Measurements from ENCODE around the gene SCG2. TPM values are rescaled to one million over a fixed set of nuclear protein-coding genes. Genes with fewer than 3 reads are reported as not detected.

SCG2 gene
- total RNA-seq, 2 donors from 2014 or later, result 0.13 TPM; not detected in 1

DNA sequence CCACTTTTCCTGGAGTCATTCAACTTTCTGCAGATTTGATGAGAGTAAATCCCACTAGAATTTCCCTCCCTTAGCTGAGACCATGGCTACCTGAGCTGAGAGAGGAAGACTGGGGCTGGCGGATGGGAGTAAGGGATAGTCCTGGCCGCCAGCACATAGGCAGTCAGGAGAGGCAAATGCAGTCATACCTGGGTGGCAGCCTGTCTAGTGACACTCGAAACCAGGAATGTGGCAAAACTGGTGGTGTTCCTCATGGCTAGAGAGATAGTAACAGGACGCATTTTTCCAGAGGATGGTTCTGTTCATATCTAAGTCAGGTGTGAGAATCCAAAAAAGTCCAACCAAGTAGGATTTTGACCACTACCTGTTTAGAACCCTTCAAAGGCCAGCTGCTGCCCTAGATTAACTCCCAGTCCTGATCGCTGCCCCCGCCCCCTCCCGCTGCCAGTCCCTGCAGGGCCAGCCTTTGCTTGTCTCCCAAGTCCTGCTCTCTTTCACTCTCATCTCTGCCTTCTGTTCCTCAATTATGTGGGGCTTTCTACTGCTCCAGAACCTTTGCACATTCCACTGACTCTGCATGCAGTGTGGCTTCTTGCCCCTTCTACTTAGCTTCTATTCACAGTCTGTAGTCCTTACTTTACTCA, 17.4 kb upstream of the SCG2 start:
- WGBS, 2 experiments (ENCODE audit: insufficient coverage in 1 of 2, insufficient read length in 1 of 2), result 60 to 81% methylated on average over 6 to 7 of the region's 7 CpGs
- no peaks in the 10 kb centered on the region for H3K36me3 ChIP-seq (ENCODE audit: control insufficient read depth, insufficient read depth, low read length)
- Mint-ChIP-seq H3K27ac (no peak overlapping the region), H3K9me3 (no peaks in the 10 kb centered on the region), H3K4me3 (no peak overlapping the region), H3K27me3 (ENCODE audit: insufficient read depth) (peaks cover 94% of the 10 kb centered on the region), H3K4me1 (peaks cover 27% of the 10 kb centered on the region), H3K36me3 (ENCODE audit: low read depth) (no peaks in the 10 kb centered on the region)
- no peak overlapping the region for H3K27ac ChIP-seq (ENCODE audit: low read depth, low read length)
- H3K9ac ChIP-seq (ENCODE audit: extremely low read depth, low read length, poor library complexity, severe bottlenecking), result no peak overlapping the region
- H3K9me3 ChIP-seq (ENCODE audit: control insufficient read depth, low read length), result no peaks in the 10 kb centered on the region
- no peak for DNase-seq
- TF ChIP-seq, protein P1, sequence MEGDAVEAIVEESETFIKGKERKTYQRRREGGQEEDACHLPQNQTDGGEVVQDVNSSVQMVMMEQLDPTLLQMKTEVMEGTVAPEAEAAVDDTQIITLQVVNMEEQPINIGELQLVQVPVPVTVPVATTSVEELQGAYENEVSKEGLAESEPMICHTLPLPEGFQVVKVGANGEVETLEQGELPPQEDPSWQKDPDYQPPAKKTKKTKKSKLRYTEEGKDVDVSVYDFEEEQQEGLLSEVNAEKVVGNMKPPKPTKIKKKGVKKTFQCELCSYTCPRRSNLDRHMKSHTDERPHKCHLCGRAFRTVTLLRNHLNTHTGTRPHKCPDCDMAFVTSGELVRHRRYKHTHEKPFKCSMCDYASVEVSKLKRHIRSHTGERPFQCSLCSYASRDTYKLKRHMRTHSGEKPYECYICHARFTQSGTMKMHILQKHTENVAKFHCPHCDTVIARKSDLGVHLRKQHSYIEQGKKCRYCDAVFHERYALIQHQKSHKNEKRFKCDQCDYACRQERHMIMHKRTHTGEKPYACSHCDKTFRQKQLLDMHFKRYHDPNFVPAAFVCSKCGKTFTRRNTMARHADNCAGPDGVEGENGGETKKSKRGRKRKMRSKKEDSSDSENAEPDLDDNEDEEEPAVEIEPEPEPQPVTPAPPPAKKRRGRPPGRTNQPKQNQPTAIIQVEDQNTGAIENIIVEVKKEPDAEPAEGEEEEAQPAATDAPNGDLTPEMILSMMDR (conservative IDR thresholded peaks at IDR 0.05), result no peak
- no peak overlapping the region for H3K4me3 ChIP-seq (ENCODE audit: low read length)
- peaks cover 10% of the 10 kb centered on the region for H3K4me1 ChIP-seq (ENCODE audit: control insufficient read depth, insufficient read depth, low read length)
- peaks cover 91% of the 10 kb centered on the region for H3K27me3 ChIP-seq (ENCODE audit: control insufficient read depth, insufficient read depth, low read length, poor library complexity, severe bottlenecking)

DNA sequence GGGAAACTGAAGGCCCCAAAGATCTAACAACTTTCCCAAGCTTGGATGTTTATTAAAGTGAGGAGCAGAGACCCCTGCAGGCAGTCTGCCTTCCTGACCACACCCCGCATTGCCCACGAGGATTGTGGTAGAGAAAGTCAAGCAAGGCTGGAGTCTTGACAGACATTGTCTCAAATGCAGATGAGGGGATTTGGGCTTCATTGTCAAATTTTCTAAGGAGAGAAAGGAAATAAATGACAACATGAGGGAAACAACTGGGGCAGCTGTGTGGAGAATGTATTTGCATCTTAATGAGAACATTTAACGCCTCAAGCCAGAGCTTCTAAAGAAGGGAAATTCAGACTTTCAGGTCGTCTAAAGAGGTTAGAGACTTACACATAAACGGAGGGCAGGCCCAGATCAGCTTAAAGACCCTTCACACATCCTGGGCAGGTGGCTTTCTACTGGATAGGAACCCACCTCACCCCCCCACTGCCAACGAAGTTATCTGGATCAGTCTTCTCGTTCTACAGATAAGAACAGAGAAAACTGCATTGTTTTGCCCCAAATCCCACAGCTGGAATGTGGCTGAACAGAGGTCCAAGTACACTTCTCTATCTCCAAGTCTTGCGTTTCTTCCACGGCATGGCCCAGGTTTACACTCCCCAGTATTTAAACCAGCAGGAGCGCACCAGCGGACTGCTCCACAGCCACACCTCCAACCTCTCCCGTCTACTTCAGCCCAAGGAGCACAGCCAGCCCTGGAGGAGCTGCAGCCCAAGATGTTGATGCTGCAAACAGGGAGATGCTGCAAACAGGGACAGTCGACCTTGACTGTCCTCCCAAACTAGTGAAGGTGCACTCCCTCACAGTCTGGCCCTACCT, 16.2 kb upstream of the SCG2 start:
- DNase-seq, result peak; percentile 92

DNA sequence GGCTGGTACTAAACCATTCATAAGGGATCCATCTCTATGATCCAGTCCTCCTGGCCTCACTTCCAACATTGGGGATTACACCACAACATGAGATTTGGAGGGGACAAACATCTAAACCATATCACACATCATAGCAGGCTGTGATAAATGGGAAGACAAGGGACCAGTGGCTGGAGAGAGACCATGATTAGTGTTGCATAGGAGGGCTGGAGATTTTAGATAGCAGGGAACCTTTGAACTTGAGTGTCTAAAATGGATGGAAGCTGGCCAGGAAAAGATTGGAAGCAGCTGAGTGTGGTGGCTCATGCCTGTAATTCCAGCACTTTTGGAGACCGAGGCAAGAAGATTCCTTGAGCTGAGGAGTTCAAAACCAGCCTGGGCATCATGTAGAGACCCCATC, 12.4 kb upstream of the SCG2 start:
- H3K36me3 Mint-ChIP-seq (ENCODE audit: low read depth), result no peaks in the 10 kb centered on the region
- H3K4me1 Mint-ChIP-seq, result peaks cover 34% of the 10 kb centered on the region
- peaks cover 92% of the 10 kb centered on the region for H3K27me3 Mint-ChIP-seq (ENCODE audit: insufficient read depth)

More for the DNA sequence above, 16.2 kb upstream of the SCG2 start:
- H3K4me3 ChIP-seq (ENCODE audit: low read length), result no peak overlapping the region
- TF ChIP-seq, protein P1 (conservative IDR thresholded peaks at IDR 0.05), result peak; percentile 68
- no peaks in the 10 kb centered on the region for H3K36me3 ChIP-seq (ENCODE audit: control insufficient read depth, insufficient read depth, low read length)
- Mint-ChIP-seq H3K27me3 (ENCODE audit: insufficient read depth) (peaks cover 95% of the 10 kb centered on the region), H3K4me3 (peak overlapping the region; percentile 14), H3K4me1 (peaks cover 30% of the 10 kb centered on the region), H3K36me3 (ENCODE audit: low read depth) (no peaks in the 10 kb centered on the region), H3K9me3 (no peaks in the 10 kb centered on the region), H3K27ac (no peak overlapping the region)
- H3K27ac ChIP-seq (ENCODE audit: low read depth, low read length), result no peak overlapping the region
- peaks cover 10% of the 10 kb centered on the region for H3K4me1 ChIP-seq (ENCODE audit: control insufficient read depth, insufficient read depth, low read length)
- WGBS, 2 experiments (ENCODE audit: insufficient coverage in 1 of 2, insufficient read length in 1 of 2), result 3% methylated on average over 11 to 13 of the region's 13 CpGs
- no peaks in the 10 kb centered on the region for H3K9me3 ChIP-seq (ENCODE audit: control insufficient read depth, low read length)
- no peak overlapping the region for H3K9ac ChIP-seq (ENCODE audit: extremely low read depth, low read length, poor library complexity, severe bottlenecking)
- H3K27me3 ChIP-seq (ENCODE audit: control insufficient read depth, insufficient read depth, low read length, poor library complexity, severe bottlenecking), result peaks cover 97% of the 10 kb centered on the region

More for the DNA sequence above, 12.4 kb upstream of the SCG2 start:
- Histone ChIP-seq H3K9me3 (ENCODE audit: control insufficient read depth, low read length) (no peaks in the 10 kb centered on the region), H3K27me3 (ENCODE audit: control insufficient read depth, insufficient read depth, low read length, poor library complexity, severe bottlenecking) (peaks cover 69% of the 10 kb centered on the region), H3K9ac (ENCODE audit: extremely low read depth, low read length, poor library complexity, severe bottlenecking) (no peak overlapping the region), H3K4me3 (ENCODE audit: low read length) (no peak overlapping the region), H3K36me3 (ENCODE audit: control insufficient read depth, insufficient read depth, low read length) (no peaks in the 10 kb centered on the region), H3K27ac (ENCODE audit: low read depth, low read length) (no peak overlapping the region), H3K4me1 (ENCODE audit: control insufficient read depth, insufficient read depth, low read length) (peaks cover 8% of the 10 kb centered on the region)
- TF ChIP-seq, protein P1 (conservative IDR thresholded peaks at IDR 0.05), result no peak
- DNase-seq, result no peak
- Mint-ChIP-seq H3K4me3 (no peak overlapping the region), H3K27ac (no peak overlapping the region), H3K9me3 (no peaks in the 10 kb centered on the region)
- WGBS, 2 experiments (ENCODE audit: insufficient coverage in 1 of 2, insufficient read length in 1 of 2), result 100% methylated on average over 1 of the region's 1 CpG
